ENCODE measurements around the gene PLCXD3.
"Not testable (repeated sequence)": the region's sequence is repeated elsewhere in the genome, so short reads cannot be mapped to it uniquely, and the experiment has no call there.

PLCXD3 gene

DNA sequence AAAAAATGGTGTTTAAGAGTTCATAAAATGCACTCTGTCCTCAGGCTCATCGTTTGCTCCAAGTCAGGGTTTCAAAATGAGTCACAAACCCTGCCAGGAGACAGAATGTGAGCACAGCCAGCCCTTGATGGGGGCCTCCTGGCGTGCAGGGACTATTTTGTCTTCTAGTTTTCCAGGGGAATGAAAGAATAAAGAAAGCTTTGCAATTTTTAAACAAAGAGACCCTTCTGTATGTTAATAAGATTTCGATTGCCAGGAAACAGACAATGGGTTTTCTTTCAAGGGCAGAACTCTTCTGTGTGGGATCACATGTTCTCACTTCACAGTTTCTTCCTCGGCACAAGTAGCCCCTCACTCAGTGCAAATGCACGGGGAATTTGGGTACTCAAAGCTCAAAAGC, 175.6 kb downstream of the PLCXD3 start:
- H3K4me3 ChIP-seq (ENCODE audit: low read depth, low read length) = no peak overlapping the region
- TF ChIP-seq, protein P1, sequence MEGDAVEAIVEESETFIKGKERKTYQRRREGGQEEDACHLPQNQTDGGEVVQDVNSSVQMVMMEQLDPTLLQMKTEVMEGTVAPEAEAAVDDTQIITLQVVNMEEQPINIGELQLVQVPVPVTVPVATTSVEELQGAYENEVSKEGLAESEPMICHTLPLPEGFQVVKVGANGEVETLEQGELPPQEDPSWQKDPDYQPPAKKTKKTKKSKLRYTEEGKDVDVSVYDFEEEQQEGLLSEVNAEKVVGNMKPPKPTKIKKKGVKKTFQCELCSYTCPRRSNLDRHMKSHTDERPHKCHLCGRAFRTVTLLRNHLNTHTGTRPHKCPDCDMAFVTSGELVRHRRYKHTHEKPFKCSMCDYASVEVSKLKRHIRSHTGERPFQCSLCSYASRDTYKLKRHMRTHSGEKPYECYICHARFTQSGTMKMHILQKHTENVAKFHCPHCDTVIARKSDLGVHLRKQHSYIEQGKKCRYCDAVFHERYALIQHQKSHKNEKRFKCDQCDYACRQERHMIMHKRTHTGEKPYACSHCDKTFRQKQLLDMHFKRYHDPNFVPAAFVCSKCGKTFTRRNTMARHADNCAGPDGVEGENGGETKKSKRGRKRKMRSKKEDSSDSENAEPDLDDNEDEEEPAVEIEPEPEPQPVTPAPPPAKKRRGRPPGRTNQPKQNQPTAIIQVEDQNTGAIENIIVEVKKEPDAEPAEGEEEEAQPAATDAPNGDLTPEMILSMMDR (conservative IDR thresholded peaks at IDR 0.05; ENCODE audit: low read depth, low read length) = no peak
- DNase-seq (ENCODE audit: low read depth) = peak; percentile 39

DNA sequence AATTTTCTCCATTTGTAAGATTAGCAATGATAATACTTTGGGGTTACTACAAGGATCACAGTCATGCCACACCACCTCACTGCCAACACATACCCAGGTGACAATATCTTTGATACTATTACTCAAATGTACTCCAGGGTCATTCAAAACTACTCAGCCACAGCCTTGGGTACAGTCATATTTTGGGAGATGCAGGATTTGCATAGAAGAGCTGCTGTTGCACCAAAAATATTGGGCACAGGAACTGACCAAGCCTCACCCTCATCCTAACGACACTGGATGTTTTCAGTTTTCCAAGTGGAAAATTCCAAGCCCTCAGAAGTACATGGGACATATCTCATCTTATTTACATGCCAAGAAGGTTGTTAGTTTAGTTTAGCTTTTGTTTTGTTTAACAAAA, 176.2 kb downstream of the PLCXD3 start:
- no peak overlapping the region for H3K4me3 ChIP-seq (ENCODE audit: low read depth, low read length)
- no peak for DNase-seq (ENCODE audit: low read depth)
- TF ChIP-seq, protein P1 (conservative IDR thresholded peaks at IDR 0.05; ENCODE audit: low read depth, low read length) = no peak

DNA sequence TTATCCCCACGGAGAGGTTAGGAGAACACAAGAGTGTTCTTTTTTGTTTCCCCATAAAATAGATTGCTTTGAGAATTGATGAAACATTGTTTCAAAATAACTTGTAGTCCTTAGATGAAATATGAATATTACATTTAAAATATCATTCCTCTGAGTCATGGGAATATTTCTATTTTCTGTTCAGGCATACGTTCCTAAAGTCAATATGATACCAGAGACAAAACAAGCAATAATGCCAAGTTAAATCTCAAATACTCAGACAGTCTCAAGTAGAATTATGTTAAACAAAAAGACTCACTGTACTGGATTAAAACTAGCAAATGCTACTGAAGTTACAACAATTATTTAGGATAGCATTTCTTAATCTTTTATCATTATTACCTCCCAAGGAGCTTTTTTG, 185.3 kb downstream of the PLCXD3 start:
- TF ChIP-seq, protein P1 (conservative IDR thresholded peaks at IDR 0.05; ENCODE audit: low read depth, low read length) = no peak
- H3K4me3 ChIP-seq (ENCODE audit: low read depth, low read length) = no peak overlapping the region
- peak; percentile 48 for DNase-seq (ENCODE audit: low read depth)

DNA sequence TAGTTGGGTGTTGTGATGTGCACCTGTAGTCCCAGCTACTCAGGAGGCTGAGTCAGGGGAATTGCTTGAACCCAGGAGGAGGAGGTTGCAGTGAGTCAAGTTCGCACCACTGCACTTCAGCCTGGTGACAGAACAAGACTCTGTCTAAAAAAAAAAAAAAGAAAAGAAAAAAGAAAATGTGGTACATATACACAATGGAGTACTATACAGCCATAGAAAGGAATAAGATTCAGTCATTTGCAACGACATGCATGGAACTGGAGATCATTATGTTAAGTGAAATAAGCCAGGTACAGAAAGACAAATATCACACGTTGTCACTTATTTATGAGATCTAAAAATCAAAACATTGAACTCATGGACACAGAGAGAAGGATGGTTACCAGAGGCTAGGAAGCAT, 187.6 kb downstream of the PLCXD3 start:
- DNase-seq (ENCODE audit: low read depth); H3K4me3 ChIP-seq (ENCODE audit: low read depth, low read length): not testable (repeated sequence)

DNA sequence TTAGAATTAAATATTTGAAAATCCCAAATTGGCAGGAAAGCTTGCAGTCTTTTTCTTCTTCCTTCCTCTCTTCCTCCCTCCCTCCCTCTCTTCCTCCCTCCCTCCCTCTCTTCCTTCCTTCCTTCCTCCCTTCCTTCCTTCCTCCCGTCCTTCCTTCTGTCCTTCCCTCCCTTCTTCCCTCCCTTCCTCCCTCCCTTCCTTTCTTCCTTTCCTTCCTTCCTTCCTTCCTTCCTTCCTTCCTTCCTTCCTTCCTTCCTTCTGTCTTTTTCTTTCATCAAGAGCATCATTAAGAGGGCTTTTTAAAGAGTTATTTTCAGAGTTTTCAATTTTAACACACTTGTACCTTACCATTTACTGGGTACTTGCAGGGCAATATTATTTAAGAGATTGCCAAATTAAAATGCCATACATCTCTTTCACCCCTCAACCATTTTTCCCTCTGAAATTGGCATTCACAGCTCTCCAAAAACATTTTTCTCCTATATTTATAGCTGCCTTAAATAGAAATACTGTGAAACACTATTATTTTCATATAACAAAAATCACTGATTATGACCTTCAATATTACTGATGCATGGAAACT, 197.8 kb downstream of the PLCXD3 start:
- DNase-seq (ENCODE audit: low read depth) = no peak
- TF ChIP-seq, protein P1 (conservative IDR thresholded peaks at IDR 0.05; ENCODE audit: low read depth, low read length) = no peak
- no peak overlapping the region for H3K4me3 ChIP-seq (ENCODE audit: low read depth, low read length)

DNA sequence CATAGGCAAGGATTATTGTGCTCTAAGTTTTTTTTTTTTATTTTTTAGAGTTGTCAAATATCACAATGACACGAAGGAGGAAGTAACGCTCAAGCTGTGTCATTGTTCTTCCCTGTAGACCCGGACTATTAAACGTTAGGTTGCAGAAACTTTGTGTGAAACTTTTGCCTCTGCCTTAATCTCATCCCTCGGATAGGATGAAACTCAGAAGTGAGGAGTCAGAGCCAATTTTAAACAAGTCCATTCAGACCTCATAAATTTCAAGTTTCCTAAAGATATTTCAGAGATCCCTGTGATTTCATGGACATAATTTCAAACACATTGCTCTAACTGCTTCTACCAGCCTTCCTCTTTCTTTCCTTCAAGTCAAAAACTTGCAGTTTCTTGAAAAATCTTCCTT, 198.3 kb downstream of the PLCXD3 start:
- TF ChIP-seq, protein P1 (conservative IDR thresholded peaks at IDR 0.05; ENCODE audit: low read depth, low read length) = no peak
- no peak for DNase-seq (ENCODE audit: low read depth)
- no peak overlapping the region for H3K4me3 ChIP-seq (ENCODE audit: low read depth, low read length)

DNA sequence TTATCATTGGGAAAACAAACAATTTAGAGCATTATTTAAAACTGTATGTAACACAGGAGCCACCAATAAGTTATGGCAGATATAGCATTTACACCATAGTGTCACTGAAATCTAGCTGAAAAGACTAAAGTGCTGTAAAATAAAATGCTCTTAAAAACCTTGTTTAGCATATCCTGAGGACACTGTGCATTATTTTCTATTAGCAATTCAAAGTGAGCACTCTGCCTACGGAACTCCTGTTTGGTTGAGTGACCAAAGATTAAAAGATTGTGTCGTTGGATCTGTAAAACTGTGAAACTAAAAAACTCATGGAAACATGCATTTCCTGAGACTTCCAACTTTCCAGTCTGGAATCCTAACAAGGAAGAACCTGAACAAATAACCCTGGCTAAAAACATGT, 201.1 kb downstream of the PLCXD3 start:
- H3K4me3 ChIP-seq (ENCODE audit: low read depth, low read length) = no peak overlapping the region
- TF ChIP-seq, protein P1 (conservative IDR thresholded peaks at IDR 0.05; ENCODE audit: low read depth, low read length) = no peak
- no peak for DNase-seq (ENCODE audit: low read depth)

Measured in choroid plexus epithelial cell (primary cell).